IPS-18c (cell line): ENCODE data around the gene EPB41L4A.
"Not testable (repeated sequence)": the region's sequence is repeated elsewhere in the genome, so short reads cannot be mapped to it uniquely, and the experiment has no call there.

Experiments
- H3K4me3 ChIP-seq: 2 replicates; pipeline ENCODE4 v1.7.0; 2013; ENCODE audit warnings: low read depth, mild to moderate bottlenecking, low read length, moderate library complexity; ENCODE audit not compliant: insufficient read depth
- H3K9me3 ChIP-seq: one replicate; pipeline ENCODE4 v1.6.1; 2013; ENCODE audit warnings: mild to moderate bottlenecking, low read length, moderate library complexity; ENCODE audit not compliant: control insufficient read depth, insufficient read depth

The EPB41L4A gene

GRCh38 chr5:112374818-112375217 lies 44.3 kb downstream of the EPB41L4A start:
- H3K4me3 ChIP-seq = no peak overlapping the region
- H3K9me3 ChIP-seq = no peaks in the 10 kb centered on the region

GRCh38 chr5:112374356-112374755 lies 44.7 kb downstream of the EPB41L4A start:
- H3K9me3 ChIP-seq = no peaks in the 10 kb centered on the region
- no peak overlapping the region for H3K4me3 ChIP-seq

GRCh38 chr5:112373885-112374284 lies 45.2 kb downstream of the EPB41L4A start:
- no peaks in the 10 kb centered on the region for H3K9me3 ChIP-seq
- H3K4me3 ChIP-seq = no peak overlapping the region

GRCh38 chr5:112372543-112372942 lies 46.5 kb downstream of the EPB41L4A start:
- no peak overlapping the region for H3K4me3 ChIP-seq

GRCh38 chr5:112371067-112371466 lies 48.0 kb downstream of the EPB41L4A start:
- H3K9me3 ChIP-seq = no peaks in the 10 kb centered on the region
- H3K4me3 ChIP-seq = no peak overlapping the region

More at GRCh38 chr5:112372543-112372942, 46.5 kb downstream of the EPB41L4A start:
- no peaks in the 10 kb centered on the region for H3K9me3 ChIP-seq

- Histone ChIP-seq H3K9me3 (no peaks in the 10 kb centered on the region), H3K4me3 (no peak overlapping the region)
Observed at GRCh38 chr5:112367400-112367799, 51.7 kb downstream of the EPB41L4A start.

GRCh38 chr5:112366987-112367386 lies 52.1 kb downstream of the EPB41L4A start:
- Histone ChIP-seq H3K9me3 (no peaks in the 10 kb centered on the region), H3K4me3 (no peak overlapping the region)

GRCh38 chr5:112360740-112361139 lies 58.3 kb downstream of the EPB41L4A start:
- H3K4me3 ChIP-seq, H3K9me3 ChIP-seq: not testable (repeated sequence)

- H3K4me3 ChIP-seq = no peak overlapping the region
- no peaks in the 10 kb centered on the region for H3K9me3 ChIP-seq
Observed at GRCh38 chr5:112356178-112356956, 62.7 kb downstream of the EPB41L4A start.

GRCh38 chr5:112355058-112355685 lies 63.9 kb downstream of the EPB41L4A start:
- Histone ChIP-seq H3K9me3 (no peaks in the 10 kb centered on the region), H3K4me3 (no peak overlapping the region)

- H3K4me3 ChIP-seq = no peak overlapping the region
- no peaks in the 10 kb centered on the region for H3K9me3 ChIP-seq
Observed at GRCh38 chr5:112353678-112354077, 65.4 kb downstream of the EPB41L4A start.

- Histone ChIP-seq H3K9me3 (no peaks in the 10 kb centered on the region), H3K4me3 (no peak overlapping the region)
Observed at GRCh38 chr5:112351225-112351624, 67.9 kb downstream of the EPB41L4A start.

GRCh38 chr5:112350626-112351025 lies 68.5 kb downstream of the EPB41L4A start:
- Histone ChIP-seq H3K4me3 (no peak overlapping the region), H3K9me3 (no peaks in the 10 kb centered on the region)

GRCh38 chr5:112349371-112349770 lies 69.7 kb downstream of the EPB41L4A start:
- no peaks in the 10 kb centered on the region for H3K9me3 ChIP-seq

GRCh38 chr5:112348915-112349314 lies 70.2 kb downstream of the EPB41L4A start:
- no peaks in the 10 kb centered on the region for H3K9me3 ChIP-seq
- H3K4me3 ChIP-seq = no peak overlapping the region

More at GRCh38 chr5:112349371-112349770, 69.7 kb downstream of the EPB41L4A start:
- no peak overlapping the region for H3K4me3 ChIP-seq

GRCh38 chr5:112348387-112348786 lies 70.7 kb downstream of the EPB41L4A start:
- H3K9me3 ChIP-seq = no peaks in the 10 kb centered on the region

GRCh38 chr5:112346411-112347044 lies 72.5 kb downstream of the EPB41L4A start:
- H3K4me3 ChIP-seq = no peak overlapping the region
- no peaks in the 10 kb centered on the region for H3K9me3 ChIP-seq

More at GRCh38 chr5:112348387-112348786, 70.7 kb downstream of the EPB41L4A start:
- no peak overlapping the region for H3K4me3 ChIP-seq

- Histone ChIP-seq H3K9me3 (no peaks in the 10 kb centered on the region), H3K4me3 (no peak overlapping the region)
Observed at GRCh38 chr5:112344540-112344939, 74.5 kb downstream of the EPB41L4A start.
